ENCODE results near the gene RNF144B. TPM values are rescaled to one million over a fixed set of nuclear protein-coding genes. Genes with fewer than 3 reads are reported as not detected.

RNF144B gene
- polyA plus RNA-seq, 2 of the 4 experiments (the other 2 are of a cell fraction) = 0.36 to 0.49 TPM

- H3K9me3 ChIP-seq = no peaks in the 10 kb centered on the region
- no peaks in the 10 kb centered on the region for H3K4me1 ChIP-seq
- H3K27ac ChIP-seq = no peak overlapping the region
- CTCF ChIA-PET = interaction anchor here (1.2 kb wide), 1 partner anchor 16 kb away, joined by 3 read pairs; no protein-coding TSS in a partner anchor
- FAIRE-seq (no peak), DNase-seq (ENCODE audit: low read depth in 1 of 2, low spot score in 1 of 2) (no peak), ATAC-seq (no peak)
- POLR2A ChIA-PET = no interaction called here
- H3K4me2 ChIP-seq = no peak overlapping the region
- WGBS (ENCODE audit: missing lambda C conversion rate) = 59% methylated on average over 3 of the region's 3 CpGs
- H3K4me3 ChIP-seq = no peak overlapping the region
- TF ChIP-seq ZC3H11A (IDR thresholded peaks at IDR 0.05) (no peak), HOXA7 (CRISPR knock-in tag; IDR thresholded peaks at IDR 0.05) (no peak), JUNB (IDR thresholded peaks at IDR 0.05) (no peak), BHLHE40 (IDR thresholded peaks at IDR 0.05; ENCODE audit: low read depth, low read length) (no peak), MAZ (IDR thresholded peaks at IDR 0.05; ENCODE audit: borderline replicate concordance, low read depth, low read length) (no peak), EHF (CRISPR knock-in tag; IDR thresholded peaks at IDR 0.05) (no peak), JUN (IDR thresholded peaks at IDR 0.05) (no peak), CHD4 (IDR thresholded peaks at IDR 0.05; ENCODE audit: borderline replicate concordance) (no peak), REST (IDR thresholded peaks at IDR 0.05) (no peak)
Observed at GRCh38 chr6:18509871-18510643, 122.9 kb downstream of the RNF144B start.

DNA sequence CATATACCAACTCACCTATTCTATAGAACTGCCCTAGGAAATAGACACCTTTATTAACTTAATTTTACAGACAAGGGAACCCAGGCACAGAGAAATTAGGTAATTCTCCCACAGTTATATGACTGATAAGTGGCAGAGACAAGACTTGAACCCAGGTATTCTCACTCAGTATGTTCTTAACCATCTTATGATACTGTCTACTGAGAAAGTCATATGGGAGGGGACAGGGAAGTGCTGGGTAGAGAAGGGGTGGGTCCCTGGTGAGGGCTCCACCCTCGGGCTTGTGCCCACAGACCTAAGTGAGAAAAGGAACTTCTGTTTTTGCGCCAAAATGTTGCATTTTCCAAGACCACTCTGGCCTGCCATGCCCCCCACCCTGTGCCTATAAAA is 123.5 kb downstream of the RNF144B start:
- ChIA-PET CTCF (interaction anchor here (1.2 kb wide), 1 partner anchor 16 kb away, joined by 3 read pairs; no protein-coding TSS in a partner anchor), POLR2A (no interaction called here)
- DNase-seq (ENCODE audit: low read depth in 1 of 2, low spot score in 1 of 2) (no peak), ATAC-seq (no peak), FAIRE-seq (no peak)
- Histone ChIP-seq H3K27ac (no peak overlapping the region), H3K4me2 (no peak overlapping the region), H3K4me1 (no peaks in the 10 kb centered on the region), H3K4me3 (no peak overlapping the region), H3K9me3 (no peaks in the 10 kb centered on the region)
- no peak for TF ChIP-seq FOSL2 (IDR thresholded peaks at IDR 0.05)
- TF ChIP-seq FOSL2 (CRISPR knock-in tag; IDR thresholded peaks at IDR 0.05) = no peak
- 43% methylated on average over 2 of the region's 2 CpGs for WGBS (ENCODE audit: missing lambda C conversion rate)

DNA sequence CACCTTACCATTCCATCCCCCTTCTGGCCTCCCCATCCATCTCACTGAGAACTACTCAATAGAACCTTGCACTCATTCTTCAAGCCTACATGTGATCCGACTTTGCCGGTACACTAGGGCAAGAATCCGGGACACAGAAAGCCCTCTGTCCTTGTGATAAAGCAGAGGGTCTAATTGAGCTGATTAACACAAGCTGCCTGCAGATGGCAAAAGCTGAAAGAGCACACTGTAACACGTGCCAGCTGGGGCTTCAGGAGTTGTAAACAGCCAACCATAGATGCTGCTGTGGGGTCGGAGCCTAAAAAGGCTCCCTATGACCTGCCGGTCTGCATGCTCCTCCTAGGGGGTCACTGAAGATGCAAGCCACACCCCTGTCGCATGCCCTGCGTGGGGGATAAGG is 124.1 kb downstream of the RNF144B start:
- 67% methylated on average over 6 of the region's 8 CpGs for WGBS (ENCODE audit: missing lambda C conversion rate)
- Histone ChIP-seq H3K4me3 (no peak overlapping the region), H3K27ac (no peak overlapping the region), H3K4me1 (no peaks in the 10 kb centered on the region), H3K4me2 (no peak overlapping the region), H3K9me3 (no peaks in the 10 kb centered on the region)
- ATAC-seq (no peak), DNase-seq (ENCODE audit: low read depth in 1 of 2, low spot score in 1 of 2) (no peak), FAIRE-seq (no peak)
- TF ChIP-seq TP53 (CRISPR knock-in tag; IDR thresholded peaks at IDR 0.05) (no peak), HEYL (CRISPR knock-in tag; IDR thresholded peaks at IDR 0.05) (no peak), CHD4 (IDR thresholded peaks at IDR 0.05; ENCODE audit: borderline replicate concordance) (no peak), POLR2AphosphoS2 (conservative IDR thresholded peaks at IDR 0.05; ENCODE audit: low read length) (no peak), BCL3 (IDR thresholded peaks at IDR 0.05) (no peak), NR3C1 (IDR thresholded peaks at IDR 0.05) (no peak), E2F6 (IDR thresholded peaks at IDR 0.05; ENCODE audit: borderline replicate concordance, low read depth) (no peak), PBX3 (IDR thresholded peaks at IDR 0.05) (no peak), RCOR1 (IDR thresholded peaks at IDR 0.05; ENCODE audit: low read depth, low read length) (no peak), RAD21 (conservative IDR thresholded peaks at IDR 0.05 in 1 of 2, IDR thresholded peaks at IDR 0.05 in 1 of 2) (no peak)
- ChIA-PET CTCF (no interaction called here), POLR2A (no interaction called here)
